ENCODE results near the gene MAU2. TPM values are rescaled to one million over a fixed set of nuclear protein-coding genes. Genes with fewer than 3 reads are reported as not detected.

Gene MAU2
- total RNA-seq, 1 experiment from 2014 or later, result 72.6 TPM

DNA sequence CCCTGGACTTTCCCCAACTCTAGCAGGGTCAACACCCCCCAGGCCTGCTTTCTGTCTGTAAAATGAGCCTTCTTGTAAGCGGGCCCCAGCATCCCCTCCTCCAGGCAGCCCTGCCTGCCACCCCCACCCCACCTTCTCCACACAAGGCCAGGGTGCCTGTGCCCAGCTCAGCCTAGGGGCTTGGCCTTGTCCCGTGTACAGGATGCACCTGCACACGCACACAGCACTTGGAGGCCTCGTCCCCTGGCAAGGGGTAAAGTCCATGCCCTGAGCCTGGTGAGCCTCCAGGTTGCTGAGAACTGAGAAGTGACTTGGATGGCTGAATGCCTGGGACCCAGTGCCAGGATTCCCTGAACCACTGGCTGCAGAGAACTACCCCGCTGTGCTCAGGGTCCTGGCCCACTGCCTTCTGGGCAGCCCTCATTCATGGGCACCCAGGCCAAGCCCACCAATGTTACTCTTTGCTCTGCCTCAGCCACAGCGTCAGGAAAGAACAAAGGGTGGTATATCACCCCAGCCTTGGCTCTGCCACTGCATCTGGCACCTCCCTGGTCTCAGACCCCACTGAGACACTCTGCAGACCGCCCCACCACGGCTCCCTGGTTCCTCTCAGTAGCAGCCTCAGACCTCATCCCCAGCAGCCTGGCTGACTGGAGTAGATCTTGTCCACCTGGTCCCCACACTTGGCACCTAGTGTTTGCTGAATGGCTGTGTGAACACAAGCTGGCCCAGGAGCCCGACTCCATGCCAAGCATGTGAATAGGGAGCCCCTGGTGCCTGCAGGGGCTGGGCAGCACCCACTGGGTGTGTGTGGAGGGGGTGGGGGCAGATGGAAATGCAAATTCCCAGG lies 45.7 kb upstream of the MAU2 start:
- no peak for DNase-seq (ENCODE audit: low spot score)
- no peak overlapping the region for H3K4me3 ChIP-seq (ENCODE audit: low read depth, low read length, poor library complexity, severe bottlenecking)
- H3K9me3 ChIP-seq (ENCODE audit: low read depth, low read length, poor library complexity, severe bottlenecking), result no peaks in the 10 kb centered on the region
- ChIA-PET CTCF (no interaction called here), POLR2A (ENCODE audit: low non-redundant PET) (no interaction called here)
- BruUV-seq (replicated peaks), result no TSS peak
- intact Hi-C loops (cut with micrococcal nuclease; ENCODE audit: unreplicated experiment), result no loop called here
- H3K4me1 ChIP-seq (ENCODE audit: insufficient read depth, low read length, poor library complexity, severe bottlenecking), result peaks cover 7% of the 10 kb centered on the region
- H3K27me3 ChIP-seq (replicated peaks; ENCODE audit: insufficient read depth, low read depth, low read length, poor library complexity), result peaks cover 4% of the 10 kb centered on the region
- TF ChIP-seq, protein P1, sequence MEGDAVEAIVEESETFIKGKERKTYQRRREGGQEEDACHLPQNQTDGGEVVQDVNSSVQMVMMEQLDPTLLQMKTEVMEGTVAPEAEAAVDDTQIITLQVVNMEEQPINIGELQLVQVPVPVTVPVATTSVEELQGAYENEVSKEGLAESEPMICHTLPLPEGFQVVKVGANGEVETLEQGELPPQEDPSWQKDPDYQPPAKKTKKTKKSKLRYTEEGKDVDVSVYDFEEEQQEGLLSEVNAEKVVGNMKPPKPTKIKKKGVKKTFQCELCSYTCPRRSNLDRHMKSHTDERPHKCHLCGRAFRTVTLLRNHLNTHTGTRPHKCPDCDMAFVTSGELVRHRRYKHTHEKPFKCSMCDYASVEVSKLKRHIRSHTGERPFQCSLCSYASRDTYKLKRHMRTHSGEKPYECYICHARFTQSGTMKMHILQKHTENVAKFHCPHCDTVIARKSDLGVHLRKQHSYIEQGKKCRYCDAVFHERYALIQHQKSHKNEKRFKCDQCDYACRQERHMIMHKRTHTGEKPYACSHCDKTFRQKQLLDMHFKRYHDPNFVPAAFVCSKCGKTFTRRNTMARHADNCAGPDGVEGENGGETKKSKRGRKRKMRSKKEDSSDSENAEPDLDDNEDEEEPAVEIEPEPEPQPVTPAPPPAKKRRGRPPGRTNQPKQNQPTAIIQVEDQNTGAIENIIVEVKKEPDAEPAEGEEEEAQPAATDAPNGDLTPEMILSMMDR (conservative IDR thresholded peaks at IDR 0.05; ENCODE audit: low read depth, low read length), result no peak
- no peak for TF ChIP-seq EZH2 (IDR thresholded peaks at IDR 0.05; ENCODE audit: borderline replicate concordance, low read depth, low read length, poor library complexity, severe bottlenecking)
- no peak overlapping the region for H3K27ac ChIP-seq (ENCODE audit: low read depth, low read length, poor library complexity, severe bottlenecking)
- H3K36me3 ChIP-seq (ENCODE audit: insufficient read depth, low read length, poor library complexity, severe bottlenecking), result peaks cover 24% of the 10 kb centered on the region

DNA sequence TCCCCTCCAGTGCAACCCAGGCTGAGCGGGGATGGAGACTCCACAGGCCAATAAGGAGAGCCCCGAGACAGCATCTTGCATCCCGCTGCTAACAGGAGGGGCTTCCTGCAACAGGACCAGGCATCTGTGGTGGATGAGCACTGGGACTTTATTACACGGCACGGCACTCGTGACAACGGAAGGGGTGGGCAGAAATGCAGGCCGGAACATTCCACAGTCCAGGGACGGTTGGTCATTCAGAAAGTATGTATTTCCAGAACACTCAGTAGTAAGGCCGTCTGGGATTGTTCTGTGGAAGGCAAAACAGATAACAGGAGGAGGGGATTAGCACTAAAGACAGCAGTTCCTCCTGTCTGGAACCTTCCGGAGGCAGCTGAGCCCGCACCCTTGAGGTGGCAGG lies 44.2 kb upstream of the MAU2 start:
- POLR2A ChIA-PET (ENCODE audit: low non-redundant PET), result no interaction called here
- Histone ChIP-seq H3K27me3 (replicated peaks; ENCODE audit: insufficient read depth, low read depth, low read length, poor library complexity) (peaks cover 4% of the 10 kb centered on the region), H3K4me1 (ENCODE audit: insufficient read depth, low read length, poor library complexity, severe bottlenecking) (peaks cover 7% of the 10 kb centered on the region), H3K36me3 (ENCODE audit: insufficient read depth, low read length, poor library complexity, severe bottlenecking) (peaks cover 24% of the 10 kb centered on the region), H3K9me3 (ENCODE audit: low read depth, low read length, poor library complexity, severe bottlenecking) (no peaks in the 10 kb centered on the region), H3K27ac (ENCODE audit: low read depth, low read length, poor library complexity, severe bottlenecking) (no peak overlapping the region), H3K4me3 (ENCODE audit: low read depth, low read length, poor library complexity, severe bottlenecking) (no peak overlapping the region)
- no peak for TF ChIP-seq EZH2 (IDR thresholded peaks at IDR 0.05; ENCODE audit: borderline replicate concordance, low read depth, low read length, poor library complexity, severe bottlenecking)
- TF ChIP-seq, protein P1 (conservative IDR thresholded peaks at IDR 0.05; ENCODE audit: low read depth, low read length), result no peak
- intact Hi-C loops (cut with micrococcal nuclease; ENCODE audit: unreplicated experiment), result no loop called here
- CTCF ChIA-PET, result no interaction called here
- BruUV-seq (replicated peaks), result no TSS peak
- no peak for DNase-seq (ENCODE audit: low spot score)

DNA sequence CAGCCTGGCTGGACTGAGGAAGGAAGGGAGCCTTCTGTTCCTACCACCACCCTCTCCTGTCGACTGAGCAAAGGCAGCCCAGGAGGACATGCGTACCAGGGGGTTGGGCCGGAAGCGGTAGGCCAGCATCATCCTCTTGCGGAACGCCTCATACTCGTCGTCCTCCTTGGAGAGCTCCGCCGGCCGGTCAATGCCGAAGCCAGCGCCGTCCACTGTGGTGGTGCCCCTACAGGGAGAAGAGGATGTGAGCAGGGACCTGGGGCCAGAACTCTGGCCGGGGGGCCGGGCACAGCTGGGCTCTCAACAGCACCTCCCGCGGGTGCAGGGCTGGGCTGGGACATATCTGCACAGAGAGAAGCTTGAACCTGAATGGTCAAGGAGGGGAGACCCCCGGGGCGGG lies 43.8 kb upstream of the MAU2 start:
- Histone ChIP-seq H3K36me3 (ENCODE audit: insufficient read depth, low read length, poor library complexity, severe bottlenecking) (peaks cover 24% of the 10 kb centered on the region), H3K27me3 (replicated peaks; ENCODE audit: insufficient read depth, low read depth, low read length, poor library complexity) (peaks cover 4% of the 10 kb centered on the region), H3K4me3 (ENCODE audit: low read depth, low read length, poor library complexity, severe bottlenecking) (no peak overlapping the region), H3K9me3 (ENCODE audit: low read depth, low read length, poor library complexity, severe bottlenecking) (no peaks in the 10 kb centered on the region), H3K27ac (ENCODE audit: low read depth, low read length, poor library complexity, severe bottlenecking) (no peak overlapping the region), H3K4me1 (ENCODE audit: insufficient read depth, low read length, poor library complexity, severe bottlenecking) (peaks cover 7% of the 10 kb centered on the region)
- CTCF ChIA-PET, result no interaction called here
- TF ChIP-seq EZH2 (IDR thresholded peaks at IDR 0.05; ENCODE audit: borderline replicate concordance, low read depth, low read length, poor library complexity, severe bottlenecking), result no peak
- TF ChIP-seq, protein P1 (conservative IDR thresholded peaks at IDR 0.05; ENCODE audit: low read depth, low read length), result no peak
- no peak for DNase-seq (ENCODE audit: low spot score)
- POLR2A ChIA-PET (ENCODE audit: low non-redundant PET), result no interaction called here
- no TSS peak for BruUV-seq (replicated peaks)
- intact Hi-C loops (cut with micrococcal nuclease; ENCODE audit: unreplicated experiment), result no loop called here
